Adipose tissue (tissue), 3 donors: ENCODE data around the gene UBE2D1. TPM values are rescaled to one million over a fixed set of nuclear protein-coding genes. Genes with fewer than 3 reads are reported as not detected.
"Not testable (repeated sequence)": the region's sequence is repeated elsewhere in the genome, so short reads cannot be mapped to it uniquely, and the experiment has no call there.

Source experiments
- H3K27ac ChIP-seq: one replicate; pipeline ENCODE4 v1.5.1; 2013; ENCODE audit warnings: low read depth, low read length
- WGBS, 3 donors: extraction: QIAGEN DNeasy Blood & Tissue Kit; methylation state at CpG; one replicate each; pipeline ENCODE4 v1.1.7; 2013; 5-methylcytosine and 5-hydroxymethylcytosine counted together
- polyA plus RNA-seq, 3 donors: library from polyadenylated mRNA; stranded (reverse); fragments of 200-250 nt; gene quantifications; one replicate each; pipeline ENCODE4 v1.2.3, GENCODE V29; 2013
- donor health status: healthy with polysubstance abuse.
- donor health status: Bipolar disorder and iron deficiency.
- donor health status: healthy.

UBE2D1 gene
- polyA plus RNA-seq, 3 donors = 3.1 to 13.7 (median 9.9) TPM

DNA sequence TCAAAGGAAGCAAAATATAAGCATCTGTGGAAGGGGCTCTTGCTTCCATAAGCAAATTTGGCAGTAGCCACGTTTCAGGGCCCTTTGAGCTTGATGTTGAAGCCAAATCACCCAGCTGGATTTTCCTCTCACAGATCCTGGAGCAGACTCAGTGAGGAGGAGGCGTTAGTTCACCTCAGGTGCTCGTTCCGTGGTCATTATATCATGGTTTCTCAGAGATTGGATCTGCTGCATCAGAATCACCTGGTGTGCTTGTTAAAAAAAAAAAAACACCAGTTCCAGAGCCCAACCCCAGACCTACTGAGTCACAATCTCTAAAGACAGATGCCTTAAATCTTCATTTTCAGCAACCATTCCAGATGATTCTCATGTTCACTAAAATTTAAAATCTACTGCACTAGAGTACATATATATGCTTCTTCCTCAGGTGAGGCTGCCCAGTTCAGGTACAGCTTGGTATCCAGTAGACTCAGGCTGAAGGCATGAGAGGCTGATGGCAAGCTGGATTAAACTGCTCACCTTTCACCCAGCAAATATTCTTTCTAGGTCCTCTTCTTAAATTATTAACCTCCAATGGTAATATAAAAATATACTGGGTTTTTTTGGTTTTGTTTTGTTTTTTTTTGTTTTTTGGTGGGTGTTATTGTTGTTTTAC, 75.3 kb downstream of the UBE2D1 start:
- WGBS, 3 donors = 55 to 74% (median 72%) methylated on average over 4 of the region's 4 CpGs
- H3K27ac ChIP-seq = no peak overlapping the region

- 33 to 55% (median 48%) methylated on average over 2 of the region's 2 CpGs for WGBS, 3 donors
- no peak overlapping the region for H3K27ac ChIP-seq
Measured at GRCh38 chr10:58412502-58412961, 77.7 kb downstream of the UBE2D1 start.

GRCh38 chr10:58414270-58415041, 79.7 kb downstream of the UBE2D1 start:
- WGBS, 3 donors = 36 to 47% (median 46%) methylated on average over 5 of the region's 5 CpGs
- no peak overlapping the region for H3K27ac ChIP-seq

GRCh38 chr10:58415757-58416156, 81.0 kb downstream of the UBE2D1 start:
- H3K27ac ChIP-seq = no peak overlapping the region

GRCh38 chr10:58417902-58418301, 83.1 kb downstream of the UBE2D1 start:
- not testable (repeated sequence) for H3K27ac ChIP-seq
- 83 to 98% (median 90%) methylated on average over 2 of the region's 2 CpGs for WGBS, 3 donors

Other genes starting within 250 kb of the UBE2D1 start
- gene IPMK, start 67.1 kb upstream of the UBE2D1 start, polyA plus RNA-seq = 1 to 10 TPM; 1.4 to 6.3 (median 2.1) TPM
- 10 to 100 TPM; 11.9 to 26.8 (median 18.0) TPM for gene CISD1, start 65.8 kb upstream of the UBE2D1 start, polyA plus RNA-seq
- 10 to 100 TPM in 2 of 3 donors, 1 to 10 TPM in 1; 8.2 to 20.8 (median 12.6) TPM for gene TFAM, start 50.4 kb downstream of the UBE2D1 start, polyA plus RNA-seq
- gene BICC1, start 177.9 kb downstream of the UBE2D1 start, polyA plus RNA-seq = 10 to 100 TPM in 1 of 3 donors, 1 to 10 TPM in 2; 4.6 to 20.8 (median 8.6) TPM